HG02885 (cell line): ENCODE data around the gene GBA2.

ENCODE experiments used
- ATAC-seq: cut with Tn5 transposase; IDR thresholded peaks from one replicate; pipeline ENCODE4 v1.9.1; 2021; ENCODE audit warnings: mild to moderate bottlenecking; ENCODE audit not compliant: unreplicated experiment, poor library complexity

Gene GBA2

GRCh38 chr9:35741740-35742139 lies 7.3 kb downstream of the GBA2 start:
- no peak for ATAC-seq

GRCh38 chr9:35740243-35740642 lies 8.8 kb downstream of the GBA2 start:
- no peak for ATAC-seq

DNA sequence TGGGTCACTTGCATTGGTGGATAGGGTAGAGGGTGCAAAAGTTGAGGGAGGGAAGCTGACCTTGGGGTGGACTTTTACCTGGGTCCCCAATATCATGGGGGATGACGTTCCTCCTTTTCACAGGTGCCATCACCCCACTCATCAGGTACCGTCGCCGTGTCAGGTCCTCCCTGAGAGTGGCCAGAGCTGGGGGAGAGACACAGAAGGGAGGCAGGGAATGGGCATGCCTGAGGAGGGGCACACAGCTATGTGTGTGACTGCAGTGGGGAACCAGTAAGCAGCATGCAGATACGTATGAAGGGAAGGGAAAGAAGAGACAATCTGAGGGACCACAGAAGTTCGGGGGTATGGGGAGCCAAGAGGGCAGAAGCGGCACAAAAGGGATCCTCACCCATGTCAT lies 10.1 kb downstream of the GBA2 start:
- no peak for ATAC-seq

DNA sequence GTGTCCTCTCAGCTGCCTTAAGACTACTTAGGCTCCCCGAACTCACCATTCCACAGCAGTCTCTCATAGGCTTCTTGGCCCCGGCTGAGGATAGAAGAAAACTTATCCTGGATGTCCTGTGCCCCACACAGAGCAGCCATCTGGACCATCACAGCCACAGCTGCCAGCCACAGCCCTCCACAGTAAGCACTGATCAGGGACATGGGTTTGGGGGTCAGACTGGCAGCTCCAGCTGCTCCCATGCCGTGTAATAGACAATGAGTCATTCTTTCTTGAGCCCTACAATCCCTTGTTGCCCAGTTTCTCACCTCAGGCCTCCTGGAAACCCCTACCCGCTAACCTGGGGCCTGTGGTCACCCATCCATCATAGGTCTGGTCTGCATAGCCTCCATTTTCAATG lies 10.8 kb downstream of the GBA2 start:
- ATAC-seq, result no peak

DNA sequence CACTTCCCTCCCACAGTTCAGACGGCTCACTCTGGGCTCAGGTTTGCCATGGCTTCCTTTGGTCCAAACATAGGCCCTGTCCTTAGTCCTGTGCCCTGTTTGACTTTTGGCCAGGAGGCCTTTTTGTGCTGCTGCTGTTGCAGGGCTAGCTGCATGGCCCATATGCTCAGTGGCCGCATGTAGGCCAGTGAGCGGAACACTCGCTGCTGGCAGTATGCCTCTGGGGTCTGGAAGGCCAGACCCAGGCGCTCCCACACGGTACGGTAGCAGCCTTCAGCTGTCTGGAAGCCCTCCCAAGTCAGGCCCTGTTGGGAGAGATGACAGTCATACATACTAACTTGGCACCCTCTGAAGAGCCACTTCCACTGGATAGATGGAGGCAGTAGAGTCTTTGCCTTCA lies 11.9 kb downstream of the GBA2 start:
- no peak for ATAC-seq

DNA sequence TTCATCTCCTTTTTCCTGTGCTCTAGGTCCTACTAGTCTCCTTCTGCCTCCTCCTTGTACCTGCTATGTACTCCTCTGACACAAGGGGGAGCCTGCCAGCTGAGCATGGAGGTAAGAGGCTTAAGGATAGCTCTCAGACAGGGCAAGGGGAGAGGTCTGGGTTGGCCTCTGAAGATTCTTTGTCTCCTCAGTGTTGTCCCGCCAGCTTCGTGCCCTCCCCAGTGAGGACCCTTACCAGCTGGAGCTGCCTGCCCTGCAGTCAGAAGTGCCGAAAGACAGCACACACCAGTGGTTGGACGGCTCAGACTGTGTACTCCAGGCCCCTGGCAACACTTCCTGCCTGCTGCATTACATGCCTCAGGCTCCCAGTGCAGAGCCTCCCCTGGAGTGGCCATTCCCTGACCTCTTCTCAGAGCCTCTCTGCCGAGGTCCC lies 12.8 kb downstream of the GBA2 start:
- peak; percentile 20 for ATAC-seq

DNA sequence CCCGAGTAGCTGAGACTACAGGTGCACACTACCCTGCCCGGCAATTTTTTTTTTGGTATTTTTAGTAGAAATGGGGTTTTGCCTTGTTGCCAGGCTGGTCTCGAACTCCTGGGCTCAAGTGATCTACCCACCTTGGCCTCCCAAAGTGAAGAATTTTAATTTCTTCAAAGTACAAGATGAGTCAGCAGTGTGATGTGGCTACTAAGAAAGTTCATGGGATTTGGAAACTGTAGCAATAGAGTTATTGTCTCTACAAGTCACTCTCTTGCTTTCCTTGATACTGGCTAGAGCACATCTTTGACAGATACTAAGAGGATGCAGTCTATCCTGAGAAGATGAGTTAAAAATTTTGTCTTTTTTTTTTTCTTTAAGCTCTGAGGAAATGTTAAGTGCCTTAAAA lies 14.9 kb downstream of the GBA2 start:
- no peak for ATAC-seq

GRCh38 chr9:35732800-35733541 lies 16.1 kb downstream of the GBA2 start:
- ATAC-seq, result no peak

DNA sequence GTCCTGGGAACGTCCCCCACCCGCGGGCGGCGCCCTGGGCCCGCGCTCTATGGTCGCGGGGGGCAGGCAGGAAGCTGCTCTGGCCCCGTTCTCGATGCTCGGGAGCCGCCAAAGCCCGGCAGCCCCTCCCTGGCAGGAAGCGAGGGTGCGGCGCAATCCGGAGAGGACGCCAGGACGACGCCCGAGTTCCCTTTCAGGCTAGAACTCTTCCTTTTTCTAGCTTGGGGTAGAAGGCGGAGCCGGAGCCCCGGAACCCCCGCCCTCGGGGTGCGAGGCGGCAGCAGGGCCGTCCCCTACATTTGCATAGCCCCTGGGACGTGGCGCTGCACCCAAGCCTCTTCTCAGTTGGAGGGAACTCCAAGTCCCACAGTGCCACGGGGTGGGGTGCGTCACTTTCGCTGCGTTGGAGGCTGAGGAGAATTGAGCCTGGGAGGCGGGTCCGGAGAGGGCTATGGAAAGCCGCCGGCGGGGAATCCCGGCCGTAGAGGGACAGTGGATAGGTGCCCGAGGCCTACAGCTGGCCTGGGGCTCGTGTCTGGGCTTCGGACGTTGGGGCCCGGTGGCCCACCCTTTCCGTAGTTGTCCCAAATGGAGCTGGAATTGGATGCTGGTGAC lies 16.7 kb downstream of the GBA2 start, which contains the start of the genes CREB3 and TLN1:
Gene CREB3 (plus strand): TSS at position 482 of the 615 bp plus-strand sequence. CDS start 107 bp downstream, at position 589.
Gene TLN1 (minus strand): TSS at position 11 of the 615 bp plus-strand sequence. CDS start 6,501 bp downstream, outside the sequence.
- ATAC-seq, result peak; percentile 77

DNA sequence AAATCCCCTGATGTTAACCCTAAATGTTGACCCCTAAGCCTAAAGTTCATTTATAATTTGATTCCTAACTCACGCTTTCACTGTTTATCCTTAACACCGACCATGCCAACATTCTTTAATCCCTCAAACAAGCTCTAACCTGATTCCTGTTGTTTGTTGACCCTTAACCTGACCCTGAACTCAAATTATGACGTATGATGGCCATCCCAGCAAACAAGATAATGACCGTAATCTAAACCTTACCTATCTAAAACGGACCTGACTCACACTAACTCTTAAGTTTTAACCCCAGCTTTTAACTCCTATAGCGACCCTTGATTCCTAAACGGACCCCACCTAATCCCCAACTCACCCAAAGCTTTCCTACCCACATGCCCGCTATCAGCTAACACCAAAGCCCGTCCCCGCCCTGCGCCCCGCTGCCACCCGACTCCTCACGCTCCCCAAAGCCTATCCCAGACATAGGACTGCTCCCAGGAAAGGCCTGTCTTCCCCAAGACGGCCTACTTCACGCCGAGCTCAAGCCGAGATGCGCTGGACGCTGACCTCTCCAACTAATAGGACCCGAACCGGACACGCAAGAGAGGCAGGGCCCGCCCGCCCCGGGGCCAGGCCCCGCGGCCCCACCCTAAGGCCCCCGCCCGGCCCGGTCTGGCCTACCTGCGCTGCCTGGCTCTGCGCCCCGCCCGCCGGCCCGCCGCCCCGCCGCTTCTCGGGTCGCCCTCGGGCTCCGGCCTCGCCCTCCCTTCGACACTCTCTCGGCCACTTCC lies 17.4 kb downstream of the GBA2 start:
- peak; percentile 0 for ATAC-seq

GRCh38 chr9:35730486-35730854 lies 18.6 kb downstream of the GBA2 start:
- ATAC-seq, result no peak

GRCh38 chr9:35729700-35730485 lies 19.1 kb downstream of the GBA2 start:
- no peak for ATAC-seq

- ATAC-seq, result no peak
These were observed 19.9 kb downstream of the GBA2 start for GRCh38 chr9:35729101-35729500.

DNA sequence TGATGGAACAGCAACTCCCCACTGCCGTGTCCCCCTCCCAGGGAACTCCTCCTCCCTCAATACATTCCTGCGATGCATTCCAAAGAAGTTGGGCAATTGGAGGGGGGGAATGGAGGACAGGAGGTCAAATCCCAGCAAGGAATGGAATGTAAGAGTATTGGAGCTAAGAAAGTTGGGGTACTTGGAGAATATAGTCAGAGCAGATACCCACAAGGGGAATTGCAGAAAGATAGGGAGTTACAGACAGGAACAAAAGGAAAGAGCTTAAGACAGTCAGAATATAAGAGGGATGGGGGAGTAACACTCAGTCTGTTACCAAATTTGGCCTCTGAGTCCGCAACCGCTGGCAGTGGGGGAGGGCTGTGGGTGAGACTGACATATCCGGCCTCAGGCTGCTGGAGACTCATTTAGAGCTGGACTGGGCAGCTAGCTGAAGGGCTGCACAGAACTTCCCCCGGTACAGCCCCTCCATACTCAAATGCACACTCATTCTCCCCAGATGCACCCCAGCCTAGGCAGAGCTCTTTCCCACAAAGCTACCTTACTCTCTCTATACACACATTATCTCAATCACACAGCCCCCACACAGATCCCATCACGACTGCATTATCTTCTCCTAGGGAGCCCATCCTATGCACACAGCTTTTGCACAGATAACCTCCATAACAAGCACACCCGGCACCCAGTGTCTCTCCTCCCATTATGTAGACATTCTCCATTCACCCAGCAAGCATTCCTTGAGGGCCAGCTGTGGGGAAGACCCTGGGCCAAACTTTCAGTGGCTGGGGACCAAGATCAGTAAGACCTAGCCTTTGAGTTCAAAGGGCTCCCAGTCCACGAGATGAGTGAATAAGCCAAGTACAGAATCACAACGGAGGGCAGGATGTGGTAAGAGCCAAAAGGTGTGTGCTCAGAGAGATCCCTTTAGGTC lies 20.7 kb downstream of the GBA2 start:
- ATAC-seq, result no peak

DNA sequence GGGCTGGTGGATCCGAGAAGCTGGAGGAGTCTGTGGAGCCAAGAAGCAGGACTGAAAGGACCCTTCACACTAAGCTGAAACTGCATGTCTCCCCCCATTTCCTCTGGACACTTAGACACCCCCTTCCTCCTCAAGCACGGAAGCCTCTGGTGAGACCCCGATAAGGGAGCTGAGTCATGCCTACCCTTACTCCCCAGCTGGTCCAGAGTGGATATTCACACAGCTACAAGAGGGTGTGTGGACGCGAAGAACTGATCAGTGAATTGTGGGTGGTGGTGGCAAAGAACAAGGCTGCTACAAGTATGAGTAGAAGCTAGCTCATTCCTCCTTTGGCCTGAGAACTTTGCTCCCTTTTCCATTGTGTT lies 21.4 kb downstream of the GBA2 start:
- ATAC-seq, result no peak

DNA sequence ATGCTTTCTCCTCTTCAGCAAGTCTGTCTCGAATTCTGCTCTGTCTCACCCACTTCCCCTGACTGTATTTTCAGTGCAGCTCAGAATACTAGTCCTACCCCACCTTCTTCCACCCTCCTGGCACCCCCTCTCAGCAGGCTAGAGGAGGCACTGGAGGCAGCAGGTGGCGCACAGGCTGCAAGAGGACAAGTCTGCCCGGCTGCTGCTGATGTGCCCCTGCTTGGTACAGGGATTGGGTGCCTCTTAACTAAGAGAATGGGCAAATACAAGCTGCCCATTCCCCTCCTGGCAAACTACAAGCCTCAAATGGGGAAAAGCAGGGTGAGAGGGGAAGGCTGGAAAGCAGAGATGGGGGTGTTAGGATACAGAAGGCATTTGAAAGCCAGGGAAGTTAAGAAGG lies 22.1 kb downstream of the GBA2 start:
- no peak for ATAC-seq

- ATAC-seq, result no peak
These were observed 23.7 kb downstream of the GBA2 start for GRCh38 chr9:35725362-35725761.

DNA sequence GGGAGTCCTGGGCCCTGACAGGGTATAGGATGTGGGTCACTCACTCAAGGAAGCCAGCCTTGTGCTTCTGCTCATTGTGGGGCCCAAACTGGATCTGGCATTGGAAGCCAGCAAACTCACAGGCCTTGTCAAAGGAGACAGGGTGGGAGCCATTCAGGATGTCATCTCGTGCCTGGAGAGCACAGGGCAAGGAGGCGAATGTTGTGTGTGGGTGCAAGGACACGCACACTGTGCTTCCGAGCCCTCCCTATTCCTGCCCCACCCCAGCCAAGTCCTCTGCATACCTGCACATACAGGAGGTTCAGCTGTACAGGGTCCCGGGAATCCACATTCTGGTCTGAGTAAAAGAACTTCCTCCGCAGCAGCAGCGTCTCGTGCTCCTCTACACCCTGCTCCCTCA lies 25.1 kb downstream of the GBA2 start:
- ATAC-seq, result no peak

DNA sequence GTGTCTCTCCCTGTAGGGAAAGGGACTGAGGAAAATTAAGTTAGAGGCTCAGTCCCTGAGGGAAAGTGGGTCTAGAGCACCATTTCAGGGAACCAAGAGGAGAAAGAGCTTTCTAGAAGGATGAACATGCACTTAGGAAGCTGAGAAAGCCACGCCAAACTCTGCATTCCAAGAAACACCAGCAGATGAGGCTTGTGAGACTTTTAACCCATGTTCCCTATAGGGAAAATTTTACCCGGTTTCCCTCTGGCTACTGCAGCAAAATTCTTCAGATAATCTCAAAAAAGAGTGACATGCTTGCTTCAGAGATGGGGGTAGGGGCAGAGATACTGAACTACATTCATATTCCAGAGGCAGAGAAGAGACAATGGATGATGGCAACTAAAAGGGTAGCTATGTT lies 25.6 kb downstream of the GBA2 start:
- ATAC-seq, result no peak
